HG02840 (cell line): ENCODE data around the gene TCAF1.
"Not testable (repeated sequence)": the region's sequence is repeated elsewhere in the genome, so short reads cannot be mapped to it uniquely, and the experiment has no call there.

Source experiments
- ATAC-seq: cut with Tn5 transposase; IDR thresholded peaks from one replicate; pipeline ENCODE4 v1.9.1; 2021; ENCODE audit warnings: mild to moderate bottlenecking, moderate library complexity, moderate number of reproducible peaks; ENCODE audit not compliant: unreplicated experiment, low FRiP score

The TCAF1 gene

GRCh38 chr7:143871534-143871933 is 30.4 kb downstream of the TCAF1 start:
- ATAC-seq: not testable (repeated sequence)

DNA sequence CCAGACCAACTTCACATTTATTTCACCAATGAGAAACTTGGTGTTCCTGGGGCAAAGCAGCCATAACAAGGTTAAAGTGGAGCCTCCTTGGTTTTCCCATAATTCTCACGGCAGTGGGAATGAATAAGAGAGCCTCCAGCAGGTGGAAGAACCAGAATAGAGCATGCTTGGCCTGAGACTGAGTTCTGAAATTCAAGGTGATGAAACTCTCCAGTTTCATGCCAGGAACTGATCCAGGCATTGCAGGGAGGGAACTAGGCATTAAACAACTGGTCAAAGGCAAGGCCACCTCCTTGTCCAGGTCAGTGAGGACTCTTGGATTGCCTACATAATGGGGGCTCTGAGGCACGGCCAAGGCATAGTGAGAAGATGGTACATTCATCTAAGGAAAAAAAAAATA is 44.0 kb downstream of the TCAF1 start:
- ATAC-seq: not testable (repeated sequence)

DNA sequence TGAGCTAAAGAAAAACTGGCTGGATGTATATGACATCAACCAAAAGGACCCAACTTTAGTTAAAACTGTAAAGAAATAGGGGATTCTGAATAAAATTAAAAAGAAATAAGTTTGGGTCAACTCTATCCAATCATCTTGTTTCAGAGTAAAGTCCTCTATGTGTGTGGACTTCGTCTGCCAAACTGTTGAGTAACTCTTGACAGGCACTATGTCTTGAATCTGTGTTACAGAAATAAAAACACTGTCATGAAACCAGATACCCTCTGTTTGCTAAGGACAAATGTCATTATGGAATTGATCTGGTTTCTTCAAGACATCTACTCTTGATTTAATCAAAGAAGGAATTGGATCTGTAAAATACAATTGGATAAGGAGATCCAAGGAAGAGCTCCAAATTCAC is 46.5 kb downstream of the TCAF1 start:
- not testable (repeated sequence) for ATAC-seq

DNA sequence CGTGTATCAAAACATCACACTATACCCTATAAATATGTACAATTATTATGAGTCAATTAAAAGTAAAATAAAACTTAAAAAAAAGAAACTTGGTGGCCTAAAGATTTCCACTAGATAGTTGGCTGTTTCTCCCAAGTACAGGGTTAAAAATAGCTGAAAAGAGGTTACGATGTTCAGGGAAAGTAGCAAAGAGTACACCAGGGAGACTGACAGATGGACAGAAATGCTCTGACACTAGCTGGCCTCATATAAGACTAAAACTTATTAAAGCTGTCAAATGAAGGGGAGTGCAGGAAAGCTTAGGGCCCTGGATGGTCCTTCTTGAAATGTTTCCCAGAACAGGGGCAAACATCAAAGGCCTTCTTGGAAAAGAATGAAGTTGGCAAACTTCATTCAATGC is 51.3 kb downstream of the TCAF1 start:
- ATAC-seq: no peak

GRCh38 chr7:143849785-143850479 is 52.0 kb downstream of the TCAF1 start:
- ATAC-seq: no peak

GRCh38 chr7:143848192-143848591 is 53.8 kb downstream of the TCAF1 start:
- ATAC-seq: no peak

- no peak for ATAC-seq
These were observed 55.3 kb downstream of the TCAF1 start for GRCh38 chr7:143846692-143847091.

DNA sequence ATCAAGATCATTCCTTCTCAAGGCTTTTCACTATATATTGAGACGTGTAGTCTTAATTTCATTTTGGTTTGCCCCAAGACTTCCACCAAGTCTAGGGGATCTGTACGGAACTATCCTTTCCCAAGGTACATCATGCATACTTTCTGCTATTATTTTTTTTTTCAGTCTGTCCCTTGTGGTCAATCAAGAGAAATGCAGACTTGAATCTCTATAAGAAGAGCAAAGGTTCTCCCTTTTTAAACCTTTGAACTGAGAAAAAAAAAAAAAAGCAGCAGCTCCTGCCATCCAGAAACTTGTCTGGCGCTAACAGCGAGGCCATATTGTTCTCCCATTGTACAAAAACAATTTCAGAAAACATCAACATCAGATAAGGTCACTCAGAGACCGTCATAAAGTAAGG is 60.3 kb downstream of the TCAF1 start:
- ATAC-seq: not testable (repeated sequence)

DNA sequence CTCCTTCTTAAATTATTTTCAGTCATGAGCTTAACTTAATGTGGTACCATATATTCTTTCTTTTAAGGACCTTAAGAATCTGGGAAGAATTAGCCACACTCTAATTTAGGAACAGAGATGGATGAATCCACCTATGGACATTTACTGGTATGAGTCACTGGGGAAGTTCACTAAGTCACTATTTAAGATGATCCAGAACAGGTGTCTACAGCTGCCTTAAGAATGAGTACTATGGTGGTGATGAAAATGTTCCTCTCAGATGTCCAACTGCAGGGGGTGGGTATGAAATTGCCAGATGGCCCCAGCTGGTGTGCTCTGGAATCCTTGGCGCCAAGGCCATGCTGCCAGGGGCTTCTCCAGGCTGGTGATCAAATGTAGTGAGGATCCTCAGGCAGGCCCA is 61.9 kb downstream of the TCAF1 start:
- not testable (repeated sequence) for ATAC-seq

- ATAC-seq: peak; percentile 68
These were observed 64.8 kb downstream of the TCAF1 start for GRCh38 chr7:143837223-143837622.

GRCh38 chr7:143836622-143837021 is 65.4 kb downstream of the TCAF1 start:
- ATAC-seq: peak; percentile 79

DNA sequence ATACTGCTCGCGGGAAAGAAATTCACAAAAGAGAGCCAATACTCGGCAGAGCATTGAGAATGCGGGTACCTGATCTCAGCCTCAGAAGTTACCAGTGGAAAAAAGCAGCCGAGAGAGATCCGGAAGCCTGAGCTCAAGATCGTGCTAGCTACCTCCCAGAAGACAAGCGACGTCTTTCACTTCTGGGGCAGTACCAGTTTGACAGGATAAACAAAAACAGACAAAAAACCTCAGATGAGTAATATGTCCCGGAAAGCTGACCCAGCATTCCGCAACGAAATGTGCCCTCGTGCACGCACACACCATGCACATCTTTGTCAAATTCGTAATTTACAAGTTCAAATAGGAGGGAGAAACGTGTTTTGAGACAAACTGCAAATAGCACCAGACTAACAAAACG is 65.9 kb downstream of the TCAF1 start:
- peak; percentile 31 for ATAC-seq

DNA sequence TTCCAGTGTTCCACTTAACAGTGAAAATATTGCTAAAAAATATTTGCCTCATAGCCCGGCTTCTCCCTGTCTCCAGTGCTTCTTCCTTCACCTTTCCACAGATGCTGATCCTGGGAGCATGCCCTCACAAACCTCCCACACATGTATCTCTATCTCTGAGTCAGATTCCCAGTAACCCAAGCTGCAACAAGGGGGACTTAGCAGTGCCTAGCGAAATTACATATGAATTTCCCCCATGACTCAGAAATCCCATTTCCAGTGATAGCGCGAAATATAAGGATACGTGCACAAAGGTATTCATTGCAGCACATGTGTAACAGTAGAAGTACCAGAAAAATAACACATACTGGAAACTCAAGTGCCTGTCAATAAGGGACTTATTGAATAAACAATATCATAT is 75.4 kb downstream of the TCAF1 start:
- ATAC-seq: not testable (repeated sequence)

DNA sequence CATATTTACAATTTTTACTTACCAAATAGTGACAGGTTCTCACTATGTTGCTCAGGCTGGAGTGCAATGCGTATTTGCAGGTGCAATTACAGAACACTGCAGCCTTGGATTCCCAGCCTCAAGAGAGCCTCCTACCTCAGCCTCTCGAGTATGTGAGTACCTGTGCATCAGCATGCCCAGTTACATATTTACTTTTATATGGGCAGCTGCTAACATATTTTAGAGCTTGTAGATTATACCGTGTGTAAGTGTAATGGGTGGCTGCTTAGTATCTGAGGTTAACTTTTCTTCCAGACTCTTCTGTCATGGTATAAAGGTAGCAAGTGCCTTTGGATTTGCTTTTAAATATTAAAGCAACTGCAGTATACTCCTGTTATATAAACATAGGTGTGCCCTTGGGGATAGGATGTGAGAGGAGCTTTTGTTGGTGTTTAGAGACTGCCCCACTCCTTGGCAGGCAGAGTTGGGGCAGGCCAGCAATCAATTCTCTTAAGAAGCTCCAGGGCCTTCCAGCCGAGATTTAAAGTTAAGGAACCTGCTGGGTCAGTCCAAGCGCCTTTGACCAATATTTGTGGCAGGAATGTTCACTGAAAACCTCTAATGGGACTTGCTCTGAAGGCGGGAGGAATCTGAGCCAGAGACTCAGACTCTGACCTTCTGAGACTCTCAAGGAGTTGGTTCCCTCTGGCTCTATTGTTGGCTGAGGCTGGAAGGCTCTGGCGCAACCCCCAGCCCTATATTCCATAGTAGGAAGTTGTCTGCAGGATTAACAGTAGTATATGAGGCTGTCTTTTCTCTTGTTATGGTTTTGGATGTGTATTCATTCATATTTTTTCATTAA is 77.5 kb downstream of the TCAF1 start:
- not testable (repeated sequence) for ATAC-seq

GRCh38 chr7:143823634-143824294 is 78.2 kb downstream of the TCAF1 start:
- not testable (repeated sequence) for ATAC-seq

DNA sequence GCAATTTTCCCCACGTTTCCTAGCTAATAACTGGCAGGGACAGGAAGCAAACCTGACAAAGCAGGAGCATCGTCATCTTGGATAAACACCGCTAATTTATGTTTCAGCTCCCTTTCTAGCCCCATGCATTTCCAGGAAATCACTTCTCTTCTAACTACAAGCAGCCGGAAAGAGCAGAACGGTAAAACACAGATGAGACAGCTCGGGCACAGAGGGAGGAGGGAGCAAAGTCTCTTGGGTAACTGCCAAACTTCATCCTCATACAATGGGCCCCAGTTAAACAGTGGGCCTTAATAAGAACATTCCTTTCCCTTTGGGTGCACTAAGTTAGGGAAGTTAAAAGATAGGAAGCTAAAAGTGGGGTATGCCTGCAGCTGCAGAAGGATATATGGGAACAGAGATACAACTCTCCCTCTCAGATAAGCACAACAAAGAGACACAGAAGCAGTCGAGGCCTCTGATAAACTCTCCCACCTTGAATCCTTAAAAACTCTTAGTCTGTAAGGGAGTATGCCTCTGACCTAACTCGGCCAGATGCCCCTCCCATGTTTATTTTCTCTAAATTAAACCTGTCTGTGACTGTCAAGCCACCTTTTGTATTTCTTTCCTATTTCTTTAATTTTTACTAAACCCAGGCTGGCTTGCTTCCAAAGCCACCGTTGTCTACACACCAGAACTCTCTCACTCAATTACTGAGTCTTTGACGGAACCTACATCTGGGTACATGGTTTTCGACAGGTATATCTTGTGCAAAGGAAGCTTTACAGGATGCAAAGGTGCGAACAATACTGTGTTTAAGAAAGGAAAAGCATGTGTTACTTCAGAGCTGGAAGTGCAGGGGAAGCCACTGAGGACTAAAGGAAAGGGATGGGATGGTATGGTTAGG is 80.3 kb downstream of the TCAF1 start:
- ATAC-seq: not testable (repeated sequence)

GRCh38 chr7:143817873-143818272 is 84.1 kb downstream of the TCAF1 start:
- not testable (repeated sequence) for ATAC-seq

DNA sequence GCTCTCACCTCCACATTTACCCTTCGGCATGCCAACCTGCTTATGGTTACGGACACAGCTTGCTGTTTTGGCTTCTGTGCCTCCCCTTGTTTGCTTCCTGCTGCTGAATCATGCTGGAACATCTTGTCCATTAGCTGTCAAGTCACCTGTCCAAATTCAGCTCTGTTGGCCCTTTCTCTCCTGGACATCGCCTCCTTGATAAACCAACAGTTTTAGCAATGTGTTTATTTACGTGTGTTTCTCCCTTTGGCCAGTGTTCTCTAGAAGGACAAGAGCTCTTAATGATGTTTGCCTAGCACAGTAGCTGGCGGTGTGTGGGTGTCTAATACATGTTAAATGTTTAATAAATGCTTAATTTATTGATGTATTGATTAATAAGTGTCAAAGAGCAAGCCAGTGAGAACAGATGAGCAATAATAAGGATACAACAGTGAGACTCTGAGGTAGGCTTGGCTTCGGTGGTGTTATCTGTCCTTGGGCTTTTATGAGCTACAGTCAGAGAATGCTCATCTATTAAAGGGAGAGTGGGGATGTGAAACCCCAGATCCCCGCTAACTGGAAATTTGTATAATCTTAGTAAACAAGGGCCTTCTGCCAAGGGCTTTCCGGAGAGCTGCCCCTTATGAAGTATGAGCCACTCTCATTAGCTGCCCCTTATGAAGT is 85.4 kb downstream of the TCAF1 start:
- ATAC-seq: not testable (repeated sequence)

DNA sequence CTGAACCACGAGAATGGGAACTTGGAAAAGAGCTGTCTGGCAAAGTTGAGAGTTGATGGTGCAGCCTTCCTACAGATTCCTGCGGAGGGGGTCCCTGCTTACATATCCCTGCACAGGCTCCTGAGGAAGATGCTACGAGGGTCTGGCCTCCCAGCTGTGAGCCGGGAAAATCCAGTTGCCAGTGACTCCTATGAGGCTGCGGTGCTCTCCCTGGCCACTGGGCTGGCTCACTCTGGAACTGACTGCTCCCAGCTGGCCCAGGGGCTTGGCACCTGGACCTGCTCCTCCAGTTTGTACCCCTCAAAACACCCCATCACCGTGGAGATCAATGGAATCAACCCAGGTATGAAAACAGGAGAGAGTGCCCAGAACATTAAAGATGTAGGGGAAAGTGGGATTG is 91.3 kb downstream of the TCAF1 start:
- ATAC-seq: not testable (repeated sequence)

GRCh38 chr7:143806664-143807071 is 95.3 kb downstream of the TCAF1 start:
- ATAC-seq: not testable (repeated sequence)
